Endothelial cell (in vitro differentiated cells): ENCODE measurements around the gene CERS4. TPM values are rescaled to one million over a fixed set of nuclear protein-coding genes. Genes with fewer than 3 reads are reported as not detected.
"Not testable (repeated sequence)": the region's sequence is repeated elsewhere in the genome, so short reads cannot be mapped to it uniquely, and the experiment has no call there.

ENCODE experiments used
- DNase-seq: peaks from one replicate; pipeline ENCODE4 v3.0.0; 2021; ENCODE audit warnings: low spot score
- H3K27ac Mint-ChIP-seq: one replicate; pipeline ENCODE4 v1.8.0; 2021; ENCODE audit warnings: mixed read lengths, inconsistent platforms; ENCODE audit not compliant: unreplicated experiment
- H3K27me3 Mint-ChIP-seq: one replicate; pipeline ENCODE4 v1.8.0; 2021; ENCODE audit warnings: mild to moderate bottlenecking, moderate library complexity, mixed read lengths, inconsistent platforms; ENCODE audit not compliant: unreplicated experiment
- H3K36me3 Mint-ChIP-seq: one replicate; pipeline ENCODE4 v1.8.0; 2021; ENCODE audit warnings: mild to moderate bottlenecking, low read depth, mixed read lengths, inconsistent platforms; ENCODE audit not compliant: unreplicated experiment
- H3K4me1 Mint-ChIP-seq: one replicate; pipeline ENCODE4 v1.8.0; 2021; ENCODE audit warnings: mild to moderate bottlenecking, mixed read lengths, inconsistent platforms; ENCODE audit not compliant: unreplicated experiment
- H3K4me3 Mint-ChIP-seq: one replicate; pipeline ENCODE4 v1.8.0; 2021; ENCODE audit warnings: mild to moderate bottlenecking, mixed read lengths, inconsistent platforms; ENCODE audit not compliant: unreplicated experiment
- H3K9me3 Mint-ChIP-seq: one replicate; pipeline ENCODE4 v1.8.0; 2021; ENCODE audit warnings: mixed read lengths, inconsistent platforms; ENCODE audit not compliant: unreplicated experiment
- total RNA-seq: library from RNA; stranded (reverse); fragmentation: NEBNext Ultra II Directional; extraction: Animal tissue kit (Norgen Biotek cat#: 25700); gene quantifications from one replicate; pipeline ENCODE4 v1.2.1, GENCODE V29; 2021; ENCODE audit not compliant: unreplicated experiment
- TF ChIP-seq, protein P1 (sequence below): fragments of 200-600 bp; sonication (generic); IDR thresholded peaks from one replicate; pipeline ENCODE4 v1.5.0; 2021; ENCODE audit warnings: antibody characterized with exemption; ENCODE audit not compliant: unreplicated experiment

CERS4 gene
- total RNA-seq, 1 donor from 2014 or later, result 34.2 TPM

DNA sequence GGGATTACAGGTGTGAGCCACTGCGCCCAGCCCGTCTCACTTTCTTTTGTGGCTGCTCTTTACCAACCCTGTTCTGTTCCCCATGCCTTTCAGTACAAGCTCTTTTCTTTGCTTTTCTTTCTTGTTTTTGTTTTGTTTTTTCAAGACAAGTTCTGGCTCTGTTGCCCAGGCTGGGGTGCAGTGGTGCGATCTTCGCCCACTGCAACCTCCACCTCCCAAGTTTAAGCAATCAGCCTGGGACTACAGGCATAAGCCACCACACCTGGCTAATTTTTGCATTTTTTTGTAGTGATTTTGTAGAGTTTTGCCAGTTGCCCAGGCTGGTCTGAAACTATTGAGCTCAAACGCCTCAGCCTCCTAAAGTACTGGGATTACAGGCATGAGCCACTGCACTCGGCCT is 3.7 kb downstream of the CERS4 start:
- H3K9me3 Mint-ChIP-seq, result no peaks in the 10 kb centered on the region
- no peak overlapping the region for H3K4me3 Mint-ChIP-seq
- TF ChIP-seq, protein P1, sequence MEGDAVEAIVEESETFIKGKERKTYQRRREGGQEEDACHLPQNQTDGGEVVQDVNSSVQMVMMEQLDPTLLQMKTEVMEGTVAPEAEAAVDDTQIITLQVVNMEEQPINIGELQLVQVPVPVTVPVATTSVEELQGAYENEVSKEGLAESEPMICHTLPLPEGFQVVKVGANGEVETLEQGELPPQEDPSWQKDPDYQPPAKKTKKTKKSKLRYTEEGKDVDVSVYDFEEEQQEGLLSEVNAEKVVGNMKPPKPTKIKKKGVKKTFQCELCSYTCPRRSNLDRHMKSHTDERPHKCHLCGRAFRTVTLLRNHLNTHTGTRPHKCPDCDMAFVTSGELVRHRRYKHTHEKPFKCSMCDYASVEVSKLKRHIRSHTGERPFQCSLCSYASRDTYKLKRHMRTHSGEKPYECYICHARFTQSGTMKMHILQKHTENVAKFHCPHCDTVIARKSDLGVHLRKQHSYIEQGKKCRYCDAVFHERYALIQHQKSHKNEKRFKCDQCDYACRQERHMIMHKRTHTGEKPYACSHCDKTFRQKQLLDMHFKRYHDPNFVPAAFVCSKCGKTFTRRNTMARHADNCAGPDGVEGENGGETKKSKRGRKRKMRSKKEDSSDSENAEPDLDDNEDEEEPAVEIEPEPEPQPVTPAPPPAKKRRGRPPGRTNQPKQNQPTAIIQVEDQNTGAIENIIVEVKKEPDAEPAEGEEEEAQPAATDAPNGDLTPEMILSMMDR, result no peak
- H3K27me3 Mint-ChIP-seq, result peaks cover 11% of the 10 kb centered on the region
- no peak for DNase-seq
- H3K4me1 Mint-ChIP-seq, result peaks cover 16% of the 10 kb centered on the region
- no peak overlapping the region for H3K27ac Mint-ChIP-seq
- peaks cover 11% of the 10 kb centered on the region for H3K36me3 Mint-ChIP-seq

DNA sequence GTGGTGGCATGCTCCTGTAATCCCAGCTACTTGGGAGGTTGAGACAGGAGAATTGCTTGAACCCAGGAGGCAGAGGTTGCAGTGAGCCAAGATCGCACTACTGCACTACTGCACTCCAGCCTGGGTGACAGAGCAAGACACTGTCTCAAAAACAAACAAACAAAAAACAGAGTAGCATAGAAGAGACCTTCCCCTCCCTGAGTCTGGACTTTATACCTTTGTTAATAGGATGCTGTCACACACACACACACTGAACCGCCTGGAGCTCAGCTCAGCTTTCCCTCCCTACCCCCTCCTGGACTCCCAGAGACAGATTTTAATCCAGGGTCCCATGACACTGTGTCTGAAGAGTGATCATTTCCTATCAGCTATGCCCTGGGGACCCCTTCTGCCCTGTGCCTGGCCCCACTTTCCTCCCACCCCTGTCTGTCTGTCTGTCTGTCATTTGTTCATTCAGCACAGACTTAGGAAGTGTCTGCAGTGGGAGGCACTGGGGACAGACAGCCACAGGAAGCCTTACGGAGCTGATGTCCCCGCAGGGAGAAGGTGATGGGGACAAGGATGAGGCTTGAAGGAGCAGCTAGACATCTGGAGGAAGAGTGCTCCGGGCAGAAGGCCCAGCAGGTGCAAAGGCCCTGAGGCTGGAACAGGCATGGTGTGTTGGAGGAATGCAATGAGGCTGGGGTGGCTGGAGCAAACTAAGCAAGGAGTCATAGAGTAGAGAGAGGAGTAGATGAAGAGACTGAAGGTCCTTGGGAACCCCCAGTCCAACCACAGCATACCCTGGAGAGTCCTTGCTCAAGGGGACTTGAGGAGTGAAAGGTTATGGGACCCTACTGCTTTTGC is 4.9 kb downstream of the CERS4 start:
- H3K4me1 Mint-ChIP-seq, result peaks cover 16% of the 10 kb centered on the region
- TF ChIP-seq, protein P1, result no peak
- H3K27me3 Mint-ChIP-seq, result peaks cover 14% of the 10 kb centered on the region
- no peaks in the 10 kb centered on the region for H3K9me3 Mint-ChIP-seq
- no peak overlapping the region for H3K27ac Mint-ChIP-seq
- peaks cover 11% of the 10 kb centered on the region for H3K36me3 Mint-ChIP-seq
- DNase-seq, result no peak
- no peak overlapping the region for H3K4me3 Mint-ChIP-seq

DNA sequence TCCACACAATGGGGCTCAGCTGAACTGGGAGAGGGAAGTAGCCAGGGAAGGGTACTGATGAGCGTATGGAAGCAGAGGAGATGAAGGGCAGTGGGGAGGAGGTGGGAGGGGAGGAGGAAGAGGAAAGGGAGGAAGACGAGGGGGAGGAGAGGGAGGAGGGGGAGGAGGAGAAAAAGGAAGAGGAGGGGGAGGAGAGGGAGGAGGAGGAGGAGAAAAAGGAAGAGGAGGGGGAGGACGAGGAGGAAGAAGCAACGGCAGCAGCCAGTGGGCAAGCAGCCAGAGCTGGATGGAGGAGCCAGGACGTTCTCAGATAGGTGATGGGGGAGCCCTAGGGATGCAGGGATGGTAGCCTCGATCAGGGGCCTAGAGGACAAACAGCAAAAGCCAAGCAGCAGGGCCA is 5.6 kb downstream of the CERS4 start:
- H3K36me3 Mint-ChIP-seq, result peaks cover 11% of the 10 kb centered on the region
- H3K9me3 Mint-ChIP-seq, result no peaks in the 10 kb centered on the region
- DNase-seq, result no peak

DNA sequence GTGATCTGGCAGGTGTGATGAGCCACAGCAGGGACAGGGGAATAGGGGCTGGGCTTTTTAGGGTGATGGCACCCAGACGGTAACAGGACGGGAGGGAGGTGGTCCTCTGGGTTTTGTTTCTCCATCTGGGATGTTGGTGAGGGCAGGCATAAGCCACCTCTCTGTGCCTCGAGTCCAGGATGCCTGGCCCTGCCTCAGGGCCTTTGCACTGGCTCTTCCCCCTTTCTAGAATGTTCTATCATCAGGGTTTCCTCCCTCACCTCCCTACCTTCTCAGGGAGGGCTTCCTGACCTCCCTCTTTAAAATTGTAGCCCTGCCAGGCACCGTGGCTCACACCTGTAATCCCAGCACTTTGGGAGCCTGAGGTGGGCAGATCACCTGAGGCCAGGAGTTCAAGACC is 6.6 kb downstream of the CERS4 start:
- Mint-ChIP-seq H3K27me3 (peaks cover 14% of the 10 kb centered on the region), H3K9me3 (no peaks in the 10 kb centered on the region), H3K27ac (no peak overlapping the region), H3K4me1 (peaks cover 10% of the 10 kb centered on the region), H3K36me3 (peaks cover 6% of the 10 kb centered on the region), H3K4me3 (no peak overlapping the region)
- TF ChIP-seq, protein P1, result no peak
- no peak for DNase-seq

More for the DNA sequence above, 5.6 kb downstream of the CERS4 start:
- Mint-ChIP-seq H3K27me3 (peaks cover 14% of the 10 kb centered on the region), H3K4me1 (peaks cover 16% of the 10 kb centered on the region), H3K4me3 (no peak overlapping the region), H3K27ac (no peak overlapping the region)
- TF ChIP-seq, protein P1, result no peak

DNA sequence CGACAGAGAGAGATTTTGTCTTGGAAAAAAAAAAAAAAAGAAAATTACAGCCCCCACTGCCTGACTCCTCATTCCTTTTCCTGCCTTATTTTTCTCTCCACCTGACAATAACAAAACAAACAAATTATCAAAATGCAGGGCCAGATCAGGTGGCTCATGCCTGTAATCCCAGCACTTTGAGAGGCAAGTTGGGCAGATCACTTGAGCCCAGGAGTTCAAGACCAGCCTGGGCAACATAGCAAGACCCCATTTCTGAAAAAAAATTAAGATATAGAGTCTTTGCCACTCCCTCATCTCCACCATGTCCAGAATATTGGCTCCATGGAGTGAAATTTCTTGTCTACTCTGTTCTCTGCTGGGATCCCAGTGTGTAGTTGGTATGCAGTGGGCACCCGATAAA is 7.2 kb downstream of the CERS4 start:
- Mint-ChIP-seq H3K27me3 (peaks cover 14% of the 10 kb centered on the region), H3K9me3 (no peaks in the 10 kb centered on the region), H3K4me1 (peaks cover 10% of the 10 kb centered on the region), H3K4me3 (peak overlapping the region; percentile 56), H3K36me3 (peaks cover 6% of the 10 kb centered on the region), H3K27ac (no peak overlapping the region)
- TF ChIP-seq, protein P1, result no peak
- DNase-seq, result no peak

DNA sequence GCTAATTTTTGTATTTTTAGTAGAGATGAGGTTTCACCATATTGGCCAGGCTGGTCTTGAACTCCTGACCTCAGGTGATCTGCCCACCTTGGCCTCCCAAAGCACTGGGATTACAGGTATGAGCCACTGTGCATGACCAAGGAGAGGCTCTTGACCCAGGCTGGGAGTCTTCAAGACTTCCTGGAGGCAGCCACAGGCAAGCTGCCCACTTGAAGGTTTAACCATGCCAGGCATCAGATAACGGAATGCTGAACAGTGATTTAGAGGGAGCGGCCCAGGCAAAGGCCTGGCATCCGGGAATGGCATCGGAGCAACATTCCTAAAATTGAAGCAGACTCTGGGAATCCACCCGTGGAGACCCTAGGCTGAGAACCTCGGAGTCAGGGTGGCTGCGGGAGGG is 9.0 kb downstream of the CERS4 start:
- not testable (repeated sequence) for H3K9me3 Mint-ChIP-seq

More for the DNA sequence above, 9.0 kb downstream of the CERS4 start:
- not testable (repeated sequence) for H3K4me1 Mint-ChIP-seq, H3K36me3 Mint-ChIP-seq, H3K27ac Mint-ChIP-seq, DNase-seq, H3K4me3 Mint-ChIP-seq
- H3K27me3 Mint-ChIP-seq, result peaks cover 12% of the 10 kb centered on the region
